UCSD-AML1 (cell line): ENCODE data around the gene UBE2Z.

Source experiments
- DNase-seq: peaks from one replicate; lab custom pipeline; 2025; ENCODE audit not compliant: unreplicated experiment; lab: John Stamatoyannopoulos, UW

UBE2Z gene

GRCh38 chr17:48954300-48954755 lies 46.1 kb downstream of the UBE2Z start:
- no peak for DNase-seq

GRCh38 chr17:48960834-48961515 lies 52.8 kb downstream of the UBE2Z start:
- no peak for DNase-seq

- no peak for DNase-seq
Measured at GRCh38 chr17:48961516-48962233, 53.5 kb downstream of the UBE2Z start.

GRCh38 chr17:48970224-48970623 lies 62.0 kb downstream of the UBE2Z start:
- DNase-seq, result no peak

GRCh38 chr17:48970865-48971687 lies 62.9 kb downstream of the UBE2Z start:
- no peak for DNase-seq

- DNase-seq, result no peak
Measured at GRCh38 chr17:48972749-48973097, 64.5 kb downstream of the UBE2Z start.

- DNase-seq, result no peak
Measured at GRCh38 chr17:48973806-48974205, 65.6 kb downstream of the UBE2Z start.
